Stimulated activated CD8-positive, alpha-beta memory T cell treated with anti-CD3 and anti-CD28 coated beads, Interleukin-15, amount 100 ng/mL, for 24 hours (primary cell): ENCODE measurements around the gene DUSP14.
A peak's percentile ranks its signal among the peaks of the same experiment; 100 is the strongest.
"Not testable (repeated sequence)": the region's sequence is repeated elsewhere in the genome, so short reads cannot be mapped to it uniquely, and the experiment has no call there.

Experiments
- DNase-seq: peaks from one replicate; pipeline ENCODE4 v3.0.0-alpha.2; 2020; ENCODE audit warnings: low read depth

Gene DUSP14

DNA sequence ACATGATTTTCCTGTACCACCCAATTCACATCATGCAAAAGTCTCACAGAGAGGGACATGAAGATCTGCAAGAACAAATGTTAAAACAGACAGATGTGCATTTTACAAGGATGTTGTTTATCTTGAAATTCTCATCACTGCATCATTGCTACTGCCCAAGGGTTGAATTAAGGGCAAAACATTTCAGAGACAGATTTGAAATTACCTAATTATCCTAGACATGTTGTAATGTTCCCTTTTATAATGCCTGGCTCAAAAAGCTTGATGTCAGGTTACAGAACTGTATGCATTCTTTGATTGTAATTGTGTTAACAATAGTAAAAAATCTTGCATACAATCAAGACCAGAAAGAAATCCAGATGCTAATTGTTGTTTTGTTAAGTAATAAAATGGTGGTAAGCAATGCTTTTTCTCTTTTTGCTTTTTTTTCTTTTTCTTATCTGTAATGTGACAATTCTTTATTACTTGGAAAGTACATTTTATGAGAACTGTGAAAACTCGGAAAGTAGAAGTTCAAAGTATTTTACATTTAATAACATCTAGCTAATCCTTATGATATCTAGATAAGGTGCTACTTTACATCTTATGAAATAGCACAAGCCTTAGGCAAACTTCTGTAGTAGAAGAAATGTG lies 3.6 kb upstream of the DUSP14 start:
- DNase-seq, result no peak

DNA sequence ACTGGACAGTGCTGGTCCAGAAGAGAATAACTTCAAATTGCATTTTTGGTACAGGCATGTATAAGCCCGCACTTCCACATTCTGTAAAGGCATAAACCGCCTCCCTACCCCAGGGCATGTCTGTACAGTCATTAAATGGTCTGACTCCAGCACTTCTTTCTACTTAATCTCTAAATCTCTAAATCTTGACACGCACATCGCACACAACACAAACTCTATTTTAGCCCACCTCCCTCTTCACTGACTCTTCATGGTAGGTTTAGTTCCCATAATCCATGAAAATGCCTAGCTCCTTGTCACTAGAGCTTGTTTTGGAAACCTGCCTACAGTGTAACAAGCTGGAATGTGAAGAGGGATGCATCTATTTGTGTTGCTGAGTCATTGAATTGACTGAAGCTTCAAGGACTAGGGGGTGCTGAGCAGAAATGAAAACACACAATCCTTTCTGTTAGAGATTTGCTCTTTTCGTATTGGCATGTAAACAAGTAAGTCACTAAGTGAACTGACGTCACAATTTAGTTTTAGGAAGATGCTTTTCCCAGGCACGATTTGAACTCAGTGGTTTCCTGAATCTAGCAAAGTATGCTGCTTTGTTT lies 1.6 kb upstream of the DUSP14 start:
- no peak for DNase-seq

DNA sequence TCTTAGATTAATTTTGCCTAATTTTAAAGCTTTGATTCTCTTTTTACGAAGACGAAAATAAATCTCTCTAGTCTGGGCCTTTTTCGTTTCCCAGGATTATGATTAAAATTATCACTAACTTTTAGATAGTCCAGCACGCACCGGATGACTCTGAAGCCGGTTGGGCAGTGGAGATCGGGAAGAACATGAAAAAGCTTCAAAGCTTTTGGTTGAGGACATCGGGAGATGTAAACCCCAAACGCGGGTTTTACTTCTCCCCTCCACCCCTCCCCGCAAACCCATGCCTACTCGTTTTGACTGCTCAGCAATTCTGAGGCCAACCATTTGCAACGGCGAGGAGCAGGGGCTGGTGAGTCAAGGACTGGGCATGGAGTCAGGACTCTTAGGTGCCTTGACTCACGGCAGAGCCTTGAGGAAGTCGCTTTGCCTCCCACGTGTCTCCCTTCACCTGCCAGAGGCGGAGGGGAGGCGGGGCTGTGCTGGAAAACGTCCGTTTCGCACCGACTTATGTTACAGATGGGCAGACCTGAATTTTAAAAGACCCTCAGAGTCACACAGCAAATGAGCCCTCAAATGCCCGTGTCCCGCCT lies 989 bp upstream of the DUSP14 start:
- peak; percentile 14 for DNase-seq

DNA sequence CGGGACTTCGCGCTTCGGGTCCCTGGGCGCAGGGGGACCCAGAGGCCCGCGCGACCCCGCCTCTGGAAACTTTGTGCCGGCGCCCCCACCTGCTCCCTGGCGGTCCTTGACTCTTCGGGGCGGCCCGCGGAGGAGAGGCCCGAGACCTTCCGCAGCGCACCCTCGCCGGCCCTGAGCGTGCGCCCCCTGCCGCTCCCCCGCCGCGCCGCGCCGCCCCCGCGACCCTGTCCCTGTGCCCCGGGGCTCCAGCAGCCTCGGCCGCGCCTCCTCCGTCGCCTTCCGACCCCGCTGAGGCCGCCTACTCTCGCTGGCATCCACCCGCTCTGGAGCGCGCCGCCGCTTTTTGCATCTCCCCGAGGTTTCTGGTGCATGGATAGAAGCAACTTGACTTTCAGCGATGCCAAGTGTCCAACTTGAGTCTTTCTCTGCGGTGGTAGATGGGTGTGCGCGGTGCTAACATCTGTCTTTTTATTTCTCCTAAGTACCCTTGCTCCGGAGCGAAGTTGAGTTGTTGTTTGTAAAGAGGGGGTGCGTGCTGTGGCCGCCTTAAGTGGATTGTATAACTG lies 414 bp downstream of the DUSP14 start:
- peak; percentile 52 for DNase-seq

- DNase-seq, result no peak
These were observed 1.2 kb downstream of the DUSP14 start for GRCh38 chr17:37490638-37491614.

DNA sequence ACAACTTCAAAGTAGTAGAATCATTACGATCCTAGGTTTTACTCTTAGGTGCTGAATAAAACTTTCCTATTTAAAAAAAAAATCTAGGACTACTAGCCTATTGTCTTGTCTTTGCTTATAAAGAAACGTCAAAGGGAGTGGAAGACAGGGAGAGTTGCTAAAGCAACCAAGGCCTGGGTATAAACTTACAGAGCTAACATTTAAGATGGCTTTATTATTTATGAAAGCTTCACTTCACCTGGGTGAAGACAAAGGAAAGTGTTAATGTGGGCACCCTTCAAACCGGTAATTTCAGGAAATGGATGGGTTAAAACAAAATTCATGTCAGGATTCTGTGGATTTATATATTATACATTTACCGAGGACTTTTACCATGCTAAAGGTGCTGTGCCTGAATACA lies 2.5 kb downstream of the DUSP14 start:
- DNase-seq, result no peak

- DNase-seq, result no peak
These were observed 3.7 kb downstream of the DUSP14 start for GRCh38 chr17:37493249-37494027.

GRCh38 chr17:37494401-37494831 lies 4.7 kb downstream of the DUSP14 start:
- DNase-seq, result no peak

GRCh38 chr17:37494971-37495370 lies 5.3 kb downstream of the DUSP14 start:
- no peak for DNase-seq

DNA sequence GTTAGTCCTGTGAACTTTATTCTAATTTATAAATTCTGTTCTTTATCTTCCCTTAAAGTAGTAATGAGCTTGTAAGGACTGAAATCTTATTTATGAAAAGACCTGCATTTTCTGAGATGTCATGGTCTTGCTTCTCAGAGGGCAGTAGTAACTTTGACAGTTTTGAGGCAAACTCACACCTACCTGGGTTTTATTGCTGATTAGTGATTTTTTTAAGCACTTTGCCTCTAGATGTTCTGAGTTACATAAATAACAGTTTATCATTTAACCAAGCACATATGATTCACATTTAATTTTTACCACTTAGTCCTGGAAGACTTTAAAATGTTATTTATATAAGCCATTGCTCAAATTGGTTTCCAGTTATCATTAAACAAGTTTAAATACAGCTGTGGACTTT lies 10.7 kb downstream of the DUSP14 start:
- DNase-seq, result no peak

DNA sequence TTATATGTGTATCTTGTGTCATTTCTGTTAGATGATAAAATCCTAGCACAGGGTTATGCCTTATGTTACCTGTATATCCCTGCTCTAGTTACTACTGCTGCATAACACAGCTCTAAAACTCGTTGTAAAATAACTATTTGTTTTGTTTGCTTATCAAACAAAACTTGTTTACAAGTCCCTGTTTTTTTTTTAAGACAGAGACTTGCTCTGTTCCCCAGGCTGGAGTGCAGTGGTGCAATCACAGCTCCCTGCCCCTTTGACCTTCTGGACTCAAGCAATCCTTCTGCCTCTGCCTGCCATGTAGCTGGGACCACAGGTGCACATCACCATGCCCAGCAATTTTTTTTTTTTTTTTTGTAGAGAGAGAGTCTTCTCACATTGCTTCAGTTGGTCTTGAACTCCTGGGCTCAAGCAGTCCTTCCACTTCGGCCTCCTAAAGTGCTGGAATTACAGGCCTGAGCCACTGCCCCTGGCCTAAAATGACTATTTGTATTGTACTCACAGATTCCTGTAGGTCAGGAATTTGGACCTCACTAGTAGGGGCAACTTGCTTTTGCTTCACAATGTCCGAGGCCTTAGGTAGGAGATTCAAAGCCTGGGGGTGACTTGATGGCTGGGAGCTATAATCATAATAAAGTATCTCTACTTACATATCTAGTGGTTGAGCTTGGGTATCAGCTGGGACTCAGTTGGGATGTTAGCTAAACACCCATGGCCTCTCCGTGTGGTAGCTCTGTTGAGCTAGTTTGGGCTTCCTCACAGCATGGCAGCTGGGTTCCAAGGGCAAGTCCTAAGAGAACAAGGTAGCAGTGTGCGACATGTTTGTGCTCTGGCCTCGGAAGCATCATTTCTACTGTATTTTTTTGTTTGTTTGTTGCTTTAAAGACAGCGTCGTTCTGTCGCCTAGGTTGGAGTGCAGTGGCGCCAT lies 12.6 kb downstream of the DUSP14 start:
- DNase-seq, result no peak

DNA sequence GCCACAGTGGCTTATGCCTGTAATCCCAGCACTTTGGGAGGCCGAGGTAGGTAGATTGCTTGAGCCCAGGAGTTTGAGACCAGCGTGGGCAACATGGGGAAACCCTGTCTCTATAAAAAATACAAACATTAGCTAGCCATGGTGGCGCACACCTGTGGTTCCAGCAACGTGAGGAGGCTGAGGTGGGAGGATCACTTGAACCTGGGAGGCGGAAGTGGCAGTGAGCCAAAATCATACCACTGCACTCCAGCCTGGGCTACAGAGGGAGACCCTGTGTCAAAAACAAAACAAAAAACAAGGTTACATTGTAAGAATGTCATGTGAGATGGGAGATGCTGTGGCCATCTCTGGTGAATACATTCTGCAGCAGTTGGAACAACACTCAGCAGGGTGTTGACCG lies 13.5 kb downstream of the DUSP14 start:
- no peak for DNase-seq

GRCh38 chr17:37505333-37505732 lies 15.6 kb downstream of the DUSP14 start:
- DNase-seq, result no peak

- no peak for DNase-seq
These were observed 17.0 kb downstream of the DUSP14 start for GRCh38 chr17:37506678-37507077.

GRCh38 chr17:37507111-37507510 lies 17.4 kb downstream of the DUSP14 start:
- no peak for DNase-seq

GRCh38 chr17:37510056-37510455 lies 20.4 kb downstream of the DUSP14 start:
- no peak for DNase-seq

- not testable (repeated sequence) for DNase-seq
These were observed 22.0 kb downstream of the DUSP14 start for GRCh38 chr17:37511642-37512041.

DNA sequence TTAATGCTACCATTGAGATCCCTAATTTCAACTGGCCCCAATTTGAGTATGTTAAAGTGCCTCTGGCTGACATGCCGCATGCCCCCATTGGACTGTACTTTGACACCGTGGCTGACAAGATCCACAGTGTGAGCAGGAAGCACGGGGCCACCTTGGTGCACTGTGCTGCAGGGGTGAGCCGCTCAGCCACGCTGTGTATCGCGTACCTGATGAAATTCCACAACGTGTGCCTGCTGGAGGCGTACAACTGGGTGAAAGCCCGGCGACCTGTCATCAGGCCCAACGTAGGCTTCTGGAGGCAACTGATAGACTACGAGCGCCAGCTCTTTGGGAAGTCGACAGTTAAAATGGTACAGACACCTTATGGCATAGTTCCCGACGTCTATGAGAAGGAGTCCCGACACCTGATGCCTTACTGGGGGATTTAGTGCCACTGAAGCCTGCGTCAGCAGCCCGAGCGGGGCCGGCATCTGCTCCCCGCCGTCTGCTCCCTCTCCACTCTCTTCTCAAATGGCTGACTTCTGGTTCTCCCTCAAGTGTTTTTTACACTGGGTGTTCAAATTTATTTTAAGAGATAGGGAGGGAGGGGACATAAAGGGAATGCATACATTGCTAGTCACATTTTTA lies 22.9 kb downstream of the DUSP14 start:
- no peak for DNase-seq

DNA sequence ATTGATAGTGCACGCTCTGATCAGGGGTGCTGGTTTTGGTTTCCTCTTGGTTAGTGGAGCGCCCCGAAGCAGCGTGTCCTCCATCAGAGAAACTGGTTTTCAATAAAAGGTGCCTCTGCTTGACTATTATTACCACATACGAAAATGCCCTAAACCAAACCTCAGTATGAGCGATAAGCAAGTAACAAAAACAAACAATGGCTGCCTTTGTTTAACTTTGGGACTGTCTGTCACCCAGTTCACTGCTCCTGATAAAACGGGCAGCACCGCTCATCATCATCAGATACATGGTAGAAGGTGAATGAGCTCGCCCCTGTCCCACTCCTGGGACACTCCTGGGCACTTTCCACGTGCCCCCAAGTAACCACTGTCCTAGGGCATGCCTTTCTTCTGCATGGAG lies 24.0 kb downstream of the DUSP14 start:
- no peak for DNase-seq

- DNase-seq, result no peak
These were observed 26.5 kb downstream of the DUSP14 start for GRCh38 chr17:37516127-37516571.
